Cardiac septum (tissue), 1 donor: ENCODE results near the gene CPNE2. TPM values are rescaled to one million over a fixed set of nuclear protein-coding genes. Genes with fewer than 3 reads are reported as not detected.
A peak's percentile ranks its signal among the peaks of the same experiment; 100 is the strongest.
"Not testable (repeated sequence)": the region's sequence is repeated elsewhere in the genome, so short reads cannot be mapped to it uniquely, and the experiment has no call there.

Experiments
- DNase-seq: peaks from one replicate; pipeline ENCODE4 v3.0.0-alpha.2; 2020; ENCODE audit warnings: low spot score
- intact Hi-C: fragments of 100-400 bp; cut with DNase I; formaldehyde crosslinking; loops from one replicate; pipeline ENCODE4 v1.14.0; 2022
- long read RNA-seq: library from polyadenylated mRNA; unstranded; transcript quantifications from one replicate; pipeline ENCODE4 v2.0.0, GENCODE V29; 2021
- total RNA-seq: library from RNA; stranded (reverse); fragmentation: NEBNext Ultra II Directional; extraction: Animal tissue kit (Norgen Biotek cat#: 25700); gene quantifications from one replicate; pipeline ENCODE4 v1.2.1, GENCODE V29; 2021
- donor health status: DM: no; HTN: no; CAD: no.

Gene CPNE2
- 9.6 TPM for total RNA-seq
- long read RNA-seq, transcript CPNE2-201 (16 exons, 2,645 nt): major isoform, 18 of 24 reads
- long read RNA-seq, partial matches to known transcripts: 0 of 24 reads
- long read RNA-seq, other reads (novel, unspliced or antisense): 2 of 24 reads

DNA sequence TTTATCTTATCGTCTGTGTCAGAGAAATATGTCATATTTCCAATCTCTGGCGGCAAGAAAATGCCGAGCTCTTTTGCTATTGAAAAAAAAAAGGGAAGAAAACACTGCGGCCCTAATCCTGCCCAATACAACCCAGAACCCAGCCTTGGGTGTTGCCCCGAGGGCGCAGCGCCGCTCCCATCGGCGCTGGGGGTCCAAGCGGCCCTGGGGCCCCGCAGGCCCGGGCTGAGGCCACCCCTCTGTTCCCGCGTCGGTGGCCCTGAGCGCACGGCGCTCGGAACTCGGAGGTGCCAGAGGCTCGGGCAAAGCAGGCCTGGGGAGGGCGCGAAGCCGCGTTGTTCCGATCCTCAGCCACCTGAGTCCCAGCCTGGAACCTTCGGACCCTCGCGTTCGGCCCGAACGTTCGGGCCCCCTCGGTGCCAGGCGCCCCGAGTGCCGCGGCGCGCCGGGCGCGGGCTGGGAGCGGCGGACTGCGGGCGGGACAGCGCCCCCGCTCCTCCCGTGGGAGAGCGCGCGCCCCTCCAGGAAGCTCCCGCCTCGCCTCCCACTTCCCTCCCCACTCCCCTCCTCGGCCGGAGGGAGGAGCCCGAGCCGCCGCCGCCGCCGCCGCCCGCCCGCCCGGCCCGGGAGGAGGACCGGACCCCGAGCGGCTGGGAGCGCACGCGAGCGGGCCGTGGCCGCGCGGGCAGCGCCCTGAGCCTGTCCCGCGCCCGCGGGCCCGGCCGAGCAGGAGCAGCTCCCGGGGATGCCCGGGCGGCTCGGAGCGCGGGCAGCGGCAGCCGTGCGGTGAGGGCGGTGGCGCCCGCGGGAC is at the start of gene CPNE2:
Gene CPNE2, plus strand, starts transcription at position 609 of the 811 bp plus-strand sequence. CDS start 18,160 bp downstream, outside the sequence.
- intact Hi-C loops: no loop called here
- DNase-seq: peak; percentile 89

DNA sequence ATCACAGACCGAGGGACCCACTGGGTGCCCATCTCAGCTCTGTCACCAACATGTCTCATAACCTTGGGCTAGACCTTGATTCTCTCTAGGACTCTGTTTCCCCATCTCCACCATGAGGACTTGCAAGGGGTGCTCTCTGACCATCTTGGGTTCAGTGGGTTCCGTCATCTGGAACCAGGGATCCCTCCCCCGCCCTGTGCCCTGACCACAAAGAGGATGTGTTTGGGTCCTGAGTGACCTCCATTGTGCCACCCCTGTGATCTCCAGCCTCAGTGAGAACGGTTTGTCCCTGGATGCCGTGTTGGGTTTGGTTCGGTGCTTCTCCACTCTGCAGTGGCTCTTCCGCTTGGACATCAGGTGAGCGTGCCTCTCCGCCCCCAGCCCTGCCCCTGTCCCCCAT is 49.1 kb upstream of the CPNE2 start:
- no peak for DNase-seq
- intact Hi-C loops: no loop called here

DNA sequence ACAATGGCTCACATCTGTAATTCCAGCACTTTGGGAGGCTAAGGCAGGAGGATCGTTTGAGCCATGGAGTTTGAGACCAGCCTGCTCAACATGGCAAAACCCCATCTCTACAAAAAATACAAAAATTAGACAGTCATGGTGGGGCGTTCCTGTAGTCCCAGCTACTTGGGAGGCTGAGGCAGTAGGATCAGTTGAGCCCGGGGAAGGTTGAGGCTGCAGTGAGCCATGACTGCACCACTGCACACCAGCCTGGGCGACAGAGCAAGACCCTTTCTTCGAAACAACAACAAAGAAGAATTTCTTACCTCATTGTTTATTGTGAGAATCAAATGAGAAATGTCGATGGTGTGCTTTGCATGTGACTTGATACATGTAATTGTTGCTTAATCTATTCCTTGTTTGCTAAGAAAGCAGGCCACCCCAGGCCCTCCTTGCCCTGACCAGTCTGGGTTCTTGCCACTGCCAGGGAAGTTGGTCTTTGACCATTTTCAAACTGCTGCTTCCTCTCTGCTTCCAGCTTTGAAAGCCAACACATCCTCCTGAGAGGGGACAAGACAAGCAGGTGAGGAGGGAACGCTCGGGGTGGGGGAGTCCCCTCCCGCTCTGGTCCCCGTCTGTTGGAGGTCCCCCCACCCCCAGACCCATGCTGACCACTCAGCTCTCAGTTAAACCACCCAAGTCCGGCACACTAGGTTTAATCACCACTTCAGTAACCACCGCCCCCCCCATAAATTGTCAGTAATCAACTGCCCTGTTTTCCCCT is 47.3 kb upstream of the CPNE2 start:
- intact Hi-C loops: loop anchor here (5.0 kb wide), 2 partner anchors 83 to 178 kb away; partner anchors contain the start of genes CETP and SLC12A3
- DNase-seq: no peak

DNA sequence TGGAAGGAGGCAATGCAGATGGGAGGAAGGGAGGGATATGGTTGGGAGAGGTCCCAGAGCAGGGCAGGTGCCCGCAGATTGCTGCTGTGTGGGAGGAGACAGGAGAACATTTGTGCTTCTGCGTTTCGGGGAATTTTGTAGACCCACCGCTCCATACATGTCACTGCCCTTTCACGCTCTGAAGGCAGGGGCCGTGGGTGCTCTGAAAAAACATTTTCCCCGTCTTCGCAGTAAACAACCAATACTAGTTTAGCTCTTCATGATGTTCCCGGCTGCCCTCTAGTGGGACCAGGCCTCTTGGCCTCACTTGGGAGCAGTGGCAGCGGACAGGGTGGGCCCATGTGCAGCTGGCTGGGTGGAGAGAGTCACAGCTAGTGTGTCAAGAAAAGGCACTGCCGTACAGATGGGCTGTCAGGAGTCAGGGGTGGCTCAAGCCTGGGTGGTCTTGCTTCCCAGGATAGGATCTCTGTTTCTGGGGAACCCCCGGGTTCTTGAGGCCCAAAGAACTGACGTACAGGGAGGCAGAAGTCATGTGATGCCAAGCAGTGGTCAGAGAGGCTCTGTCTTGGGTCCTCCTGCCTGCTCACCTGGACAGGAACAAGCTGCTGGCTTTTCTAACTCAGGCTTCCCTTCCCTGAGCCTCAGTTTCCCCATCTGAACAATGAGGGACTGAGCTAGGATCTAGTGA is 46.5 kb upstream of the CPNE2 start:
- DNase-seq: peak; percentile 85
- intact Hi-C loops: loop anchor here (5.0 kb wide), 2 partner anchors 84 to 179 kb away; partner anchors contain the start of genes CETP and SLC12A3

DNA sequence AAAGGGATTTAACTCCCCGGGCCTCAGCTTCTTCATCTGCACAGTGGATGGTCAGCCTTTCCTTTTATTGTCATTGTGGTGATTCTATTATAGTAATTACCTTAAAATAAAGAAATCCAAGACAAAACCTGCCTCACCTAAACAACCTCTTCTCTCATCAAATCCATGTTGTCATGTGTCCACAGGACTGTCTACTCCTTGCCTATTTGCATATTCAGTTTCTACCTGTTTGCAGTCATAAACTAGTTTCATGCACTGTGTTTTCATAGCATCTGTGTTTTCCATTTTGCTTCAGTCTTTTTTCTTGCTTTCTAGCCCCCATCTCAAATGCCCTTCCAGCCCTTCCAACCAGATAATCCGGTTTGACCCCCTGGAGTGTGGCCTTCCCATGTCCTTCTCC is 44.3 kb upstream of the CPNE2 start:
- no peak for DNase-seq
- intact Hi-C loops: loop anchor here (5.0 kb wide), 2 partner anchors 86 to 181 kb away; partner anchors contain the start of genes CETP and SLC12A3

DNA sequence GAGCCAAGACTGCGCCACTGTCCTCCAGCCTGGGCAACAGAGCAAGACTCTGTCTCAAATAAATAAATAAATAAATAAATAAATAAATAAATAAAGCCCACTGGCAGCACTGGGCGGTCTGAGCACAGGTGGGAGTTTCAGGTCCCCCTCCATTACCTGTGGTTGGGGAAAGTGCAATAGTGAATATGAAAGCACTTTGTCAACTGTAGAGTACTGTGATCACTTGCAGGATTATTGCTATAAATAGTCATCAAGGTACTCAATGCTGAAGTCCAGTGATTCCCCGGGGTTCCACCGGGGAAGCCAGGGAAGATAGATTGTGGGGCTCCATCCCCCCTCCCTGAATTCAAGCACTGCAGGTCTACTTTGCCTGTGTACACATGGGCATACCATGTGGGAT is 42.7 kb upstream of the CPNE2 start:
- intact Hi-C loops: loop anchor here (5.0 kb wide), 2 partner anchors 87 to 182 kb away; partner anchors contain the start of genes CETP and SLC12A3
- DNase-seq: no peak

DNA sequence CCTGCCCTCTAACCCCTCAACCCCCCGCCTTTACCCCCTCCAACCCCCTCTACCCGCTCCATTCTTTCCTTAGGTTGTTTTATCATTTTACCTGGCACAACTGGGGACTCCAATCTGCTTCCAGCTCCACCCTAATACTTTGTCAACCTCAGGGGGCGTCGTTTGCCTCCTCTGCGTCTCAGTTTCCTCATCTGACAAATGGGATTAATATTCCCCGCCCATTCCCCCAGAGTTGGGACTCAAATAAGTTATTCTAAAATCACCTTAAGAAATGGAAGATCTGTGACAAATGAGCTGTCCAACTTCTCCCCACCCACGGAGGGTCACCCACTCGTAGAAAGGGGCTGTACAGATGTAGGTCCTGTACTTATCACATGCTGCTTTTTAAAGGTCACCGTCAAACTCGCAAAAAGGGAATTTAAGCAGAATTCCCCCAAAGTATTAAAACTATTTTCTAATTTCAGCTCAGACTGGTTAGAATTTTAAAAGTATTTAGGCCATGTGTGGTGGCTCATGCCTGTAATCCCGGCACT is 40.6 kb upstream of the CPNE2 start:
- intact Hi-C loops: no loop called here
- DNase-seq: no peak

DNA sequence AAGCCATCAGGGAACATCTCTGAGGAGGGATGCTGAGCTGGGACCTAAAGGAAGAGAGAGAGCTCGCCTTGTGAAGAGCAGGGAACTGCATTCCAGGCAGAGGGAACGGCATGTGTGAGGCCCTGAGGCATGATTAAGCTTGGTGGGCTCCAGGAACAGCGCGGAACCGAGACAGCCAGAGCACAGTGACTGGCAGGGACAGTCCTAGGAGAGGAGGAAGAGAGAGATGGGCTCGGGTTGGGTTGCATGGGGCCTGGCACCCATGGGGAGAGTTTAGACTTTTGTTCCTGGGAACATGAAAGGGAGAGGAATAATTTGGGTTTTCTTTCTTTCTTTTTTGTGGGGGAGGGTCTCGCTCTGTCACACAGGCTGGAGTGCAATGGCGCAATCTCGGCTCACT is 39.2 kb upstream of the CPNE2 start:
- intact Hi-C loops: no loop called here
- no peak for DNase-seq

DNA sequence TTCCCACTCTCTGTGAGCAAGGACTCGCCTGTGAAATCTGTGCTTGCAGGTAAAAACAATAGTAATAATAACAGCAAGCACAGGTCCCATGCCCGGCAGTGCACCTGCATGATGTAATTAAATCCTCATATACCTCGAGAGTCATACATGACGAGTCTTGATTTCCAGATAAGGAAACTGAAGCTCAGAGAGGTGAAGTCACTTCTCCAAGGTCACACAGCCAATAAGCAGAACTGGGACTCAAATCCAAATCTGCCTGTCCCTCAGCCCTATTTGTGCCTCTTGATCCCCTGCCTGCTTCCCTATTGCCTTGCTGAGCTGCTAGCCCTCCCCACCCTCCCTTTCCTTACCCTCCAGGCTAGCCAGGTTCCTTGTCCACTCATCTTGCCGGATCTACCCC is 38.0 kb upstream of the CPNE2 start:
- no peak for DNase-seq
- intact Hi-C loops: no loop called here

DNA sequence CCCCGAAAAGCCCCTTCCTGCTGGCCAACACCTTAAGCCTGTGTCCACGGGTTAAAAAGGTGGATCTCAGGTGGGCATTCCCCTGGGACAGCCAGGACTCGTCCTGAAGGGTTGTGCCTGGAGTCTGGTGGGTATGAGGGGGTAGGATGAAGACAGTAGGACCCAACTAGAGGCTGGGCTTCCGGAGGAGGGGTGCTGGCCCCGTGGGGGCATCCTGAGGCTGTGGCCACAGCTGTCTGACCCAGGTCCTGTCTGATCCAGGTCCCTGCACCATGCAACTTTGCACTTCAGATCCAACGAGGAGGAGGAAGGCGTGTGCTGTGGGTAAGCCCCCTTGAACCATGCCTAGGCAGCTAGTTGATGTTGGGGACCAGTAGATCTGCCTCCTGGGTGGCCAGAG is 37.6 kb upstream of the CPNE2 start:
- DNase-seq: no peak
- intact Hi-C loops: no loop called here

DNA sequence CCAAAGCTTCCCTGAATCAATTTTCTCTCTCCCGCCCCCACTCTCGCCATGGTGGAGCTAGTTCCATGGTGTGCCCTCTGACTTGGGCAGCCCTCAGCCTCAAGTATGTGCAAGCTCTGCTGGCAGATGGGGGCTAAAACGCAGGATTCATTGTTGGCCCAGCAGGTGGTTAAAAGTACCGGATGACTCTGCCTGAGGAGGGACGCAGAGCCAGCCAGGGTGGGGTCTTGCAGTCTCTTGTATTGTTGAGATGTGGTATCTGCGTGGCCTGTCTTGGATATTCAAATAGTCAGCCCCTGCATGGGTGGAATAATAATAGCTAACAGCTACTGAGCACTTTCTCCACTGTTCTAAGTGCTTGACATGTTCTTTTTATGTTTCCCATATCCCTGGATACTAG is 36.7 kb upstream of the CPNE2 start:
- intact Hi-C loops: no loop called here
- DNase-seq: no peak

DNA sequence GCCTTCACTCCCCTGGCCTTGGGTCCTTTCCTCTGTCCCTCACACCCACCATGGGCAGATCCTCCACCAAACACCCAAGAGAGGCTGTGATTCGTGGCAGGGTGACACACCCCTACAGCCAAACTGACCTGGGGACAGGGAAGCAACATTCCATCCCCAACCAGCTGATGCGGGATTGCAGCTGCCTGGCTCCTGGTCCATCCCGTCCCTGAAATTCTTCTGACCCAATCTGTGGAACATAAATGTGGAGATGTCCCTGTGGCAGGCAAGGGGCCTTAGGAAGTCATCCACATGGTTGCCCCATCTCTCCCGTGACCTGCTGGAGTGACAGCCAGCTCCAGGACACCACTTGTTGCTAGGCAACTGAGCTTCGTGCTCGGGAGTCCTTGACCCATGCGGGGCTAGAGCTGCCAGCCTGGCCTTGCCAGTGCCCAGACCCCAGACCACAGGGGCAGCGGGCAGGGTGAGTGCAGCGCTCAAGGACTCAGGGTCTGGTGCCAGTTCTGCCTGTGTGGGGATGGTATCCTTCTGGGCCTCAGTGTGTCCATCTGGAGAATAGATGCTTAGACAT is 34.0 kb upstream of the CPNE2 start:
- intact Hi-C loops: no loop called here

DNA sequence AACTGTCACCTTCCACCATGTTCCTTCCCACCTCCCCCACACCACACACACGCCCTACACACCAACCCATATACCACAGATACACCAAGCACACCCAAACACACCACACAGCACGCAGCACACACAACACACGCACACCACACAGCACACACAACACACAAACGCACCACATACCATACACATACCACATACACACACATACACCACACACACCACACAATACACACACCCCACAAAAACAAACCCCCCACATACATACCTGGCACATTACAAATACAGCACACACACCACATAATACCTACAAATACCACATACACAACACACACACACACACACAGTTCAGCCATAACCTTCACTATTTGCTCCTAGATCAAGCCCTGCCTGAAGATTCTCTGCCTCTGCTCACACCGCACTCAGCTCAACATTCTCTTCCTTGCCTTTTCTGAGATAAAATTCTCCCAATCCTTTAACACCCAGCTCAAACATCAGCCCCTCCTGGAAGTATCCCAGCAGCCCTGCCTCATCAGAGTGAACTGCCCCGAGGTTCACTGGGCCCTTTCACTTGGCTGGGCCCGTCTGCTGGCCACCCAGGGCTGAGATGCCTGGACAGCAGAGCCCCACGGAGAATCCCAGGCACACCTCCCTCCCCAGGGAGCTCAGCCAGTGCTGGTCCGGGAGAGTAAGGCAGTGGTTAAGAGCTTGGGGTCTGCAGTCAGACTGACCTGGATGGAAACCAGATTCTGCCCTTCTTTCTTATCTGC is 31.9 kb upstream of the CPNE2 start:
- DNase-seq: no peak
- intact Hi-C loops: no loop called here

More for the DNA sequence above, 34.0 kb upstream of the CPNE2 start:
- no peak for DNase-seq

DNA sequence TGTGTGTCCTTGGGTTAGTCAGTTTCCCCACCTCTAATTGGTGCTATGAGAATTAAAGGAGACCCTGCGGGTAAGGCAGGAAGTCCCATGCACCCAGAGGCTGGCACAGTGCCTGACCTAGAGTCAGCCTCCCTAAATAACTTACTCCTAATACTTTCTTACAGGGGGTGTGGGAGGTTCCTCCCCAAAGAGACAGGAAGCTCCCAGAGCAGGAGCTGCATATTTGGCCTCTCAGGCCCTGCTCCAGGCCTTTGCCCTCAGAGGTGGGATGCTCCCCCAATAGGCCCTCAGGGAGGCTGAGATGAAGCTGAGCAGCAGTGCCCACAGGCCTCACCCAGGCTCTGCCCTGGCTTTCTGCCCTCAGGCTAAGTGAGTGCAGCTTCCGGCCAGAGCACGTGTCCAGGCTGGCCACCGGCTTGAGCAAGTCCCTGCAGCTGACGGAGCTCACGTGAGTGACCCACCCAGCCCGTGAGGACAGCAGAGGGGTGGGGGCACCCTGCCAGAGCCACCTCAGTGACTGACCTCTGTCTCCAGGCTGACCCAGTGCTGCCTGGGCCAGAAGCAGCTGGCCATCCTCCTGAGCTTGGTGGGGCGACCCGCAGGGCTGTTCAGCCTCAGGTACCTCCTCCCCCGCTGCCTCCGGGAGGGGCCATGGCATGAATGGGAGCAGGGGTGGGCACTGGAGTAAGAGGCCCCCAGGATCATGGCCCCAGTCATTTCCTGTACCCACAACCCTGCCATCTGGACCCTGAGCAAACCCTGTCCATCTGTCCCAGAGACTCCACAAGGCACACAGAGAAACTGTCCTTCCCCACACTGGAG is 31.1 kb upstream of the CPNE2 start:
- DNase-seq: peak; percentile 88
- intact Hi-C loops: no loop called here

DNA sequence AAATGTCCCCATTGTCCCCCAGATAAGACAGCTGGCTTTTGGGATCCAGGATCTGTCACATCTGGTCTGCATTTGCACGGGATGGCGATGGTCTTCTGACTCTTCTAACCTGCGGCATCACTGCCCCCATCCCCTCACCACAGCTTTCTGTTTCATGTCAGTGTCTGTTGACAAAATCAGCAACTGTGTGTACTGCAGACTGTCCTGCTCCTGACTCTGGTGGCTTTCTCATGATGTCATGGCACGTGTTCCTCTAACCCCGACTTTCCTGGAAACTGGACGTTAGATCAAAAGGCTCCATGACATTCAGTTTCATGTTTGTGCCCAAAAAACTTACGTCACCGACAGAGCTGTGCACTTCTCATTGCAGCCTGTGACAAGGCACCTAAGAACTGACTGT is 30.1 kb upstream of the CPNE2 start:
- no peak for DNase-seq
- intact Hi-C loops: no loop called here

DNA sequence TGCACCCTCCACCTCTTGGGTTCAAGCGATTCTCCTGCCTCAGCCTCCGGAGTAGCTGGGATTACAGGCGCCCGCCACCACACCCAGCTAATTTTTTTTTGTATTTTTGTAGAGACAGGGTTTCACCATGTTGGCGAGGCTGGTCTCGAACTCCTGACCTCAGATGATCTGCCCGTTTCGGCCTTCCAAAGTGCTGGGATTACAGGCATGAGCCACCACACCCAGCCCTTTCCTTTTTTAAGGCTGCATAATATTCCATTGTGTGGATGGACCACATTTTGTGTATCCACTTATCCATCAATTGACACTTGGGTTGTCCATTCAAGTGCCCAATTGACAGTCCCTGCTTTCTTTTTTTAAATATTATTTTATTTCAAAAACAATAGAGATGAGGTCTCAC is 29.2 kb upstream of the CPNE2 start:
- DNase-seq, intact Hi-C loops: not testable (repeated sequence)

DNA sequence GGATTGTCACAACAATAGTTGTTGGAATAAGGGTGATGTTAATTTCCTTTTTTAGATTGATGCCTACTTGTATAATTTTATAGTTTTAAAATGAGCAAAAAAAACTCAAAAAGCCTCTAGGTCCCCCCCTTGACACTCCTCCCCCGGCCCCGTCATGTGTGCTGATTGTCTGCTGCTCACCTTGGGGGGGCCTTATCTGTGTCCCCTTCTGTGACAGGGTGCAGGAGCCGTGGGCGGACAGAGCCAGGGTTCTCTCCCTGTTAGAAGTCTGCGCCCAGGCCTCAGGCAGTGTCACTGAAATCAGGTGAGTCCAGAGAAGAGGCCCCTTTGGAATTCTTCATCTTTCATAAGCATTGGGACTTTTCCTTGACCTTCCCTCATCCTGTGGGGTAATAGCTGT is 27.4 kb upstream of the CPNE2 start:
- intact Hi-C loops: no loop called here

DNA sequence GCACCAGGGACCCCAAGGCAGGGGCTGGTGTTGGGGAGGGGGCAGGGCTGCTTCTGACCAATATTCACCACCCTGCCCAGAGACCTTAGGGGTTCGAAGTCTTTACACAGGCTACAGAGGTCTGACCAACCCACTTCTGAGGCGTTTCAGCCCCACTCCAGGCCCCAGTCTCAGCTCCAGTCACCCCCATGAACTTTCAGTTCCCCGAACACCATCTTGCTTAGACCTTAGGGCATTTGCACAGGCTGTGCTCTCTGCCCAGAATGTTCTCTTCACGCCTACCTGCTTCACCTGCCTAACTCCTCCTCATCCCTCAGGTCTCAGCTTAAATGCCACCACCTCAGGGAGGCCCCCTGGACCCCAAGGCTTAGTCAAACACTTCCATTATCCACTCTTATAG is 25.8 kb upstream of the CPNE2 start:
- intact Hi-C loops: no loop called here
- DNase-seq: no peak

More for the DNA sequence above, 27.4 kb upstream of the CPNE2 start:
- DNase-seq: no peak
